KG1 (cell line): ENCODE measurements around the gene C15orf39.

Experiments
- DNase-seq: peaks from one replicate; lab custom pipeline; 2025; lab: John Stamatoyannopoulos, UW

C15orf39 gene

DNA sequence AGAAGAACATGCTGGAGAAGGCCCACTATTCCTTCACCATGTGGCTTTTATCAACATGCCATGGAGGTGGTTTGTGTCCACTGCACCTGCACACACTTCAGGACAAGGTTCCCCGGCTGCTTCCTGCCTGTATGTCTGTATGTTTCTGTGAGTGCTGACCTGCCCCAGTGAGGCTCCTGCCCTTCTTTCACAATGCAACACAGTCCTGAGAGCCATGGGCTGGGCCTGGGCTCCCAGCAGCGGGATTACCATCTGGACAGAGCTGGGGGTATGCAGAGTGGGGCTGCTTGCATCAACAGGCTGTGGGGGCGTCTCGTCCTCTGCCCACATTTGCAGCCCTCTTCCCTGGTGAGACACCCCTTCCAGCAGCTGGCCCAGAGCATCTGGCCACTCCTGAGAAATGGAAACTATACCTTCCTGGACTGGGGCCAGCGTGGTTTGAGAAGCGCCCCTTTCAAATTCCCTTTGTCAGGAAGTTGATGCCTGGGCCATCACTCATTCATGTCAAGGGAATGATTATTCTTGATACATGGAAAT is 29.3 kb upstream of the C15orf39 start:
- DNase-seq: no peak

DNA sequence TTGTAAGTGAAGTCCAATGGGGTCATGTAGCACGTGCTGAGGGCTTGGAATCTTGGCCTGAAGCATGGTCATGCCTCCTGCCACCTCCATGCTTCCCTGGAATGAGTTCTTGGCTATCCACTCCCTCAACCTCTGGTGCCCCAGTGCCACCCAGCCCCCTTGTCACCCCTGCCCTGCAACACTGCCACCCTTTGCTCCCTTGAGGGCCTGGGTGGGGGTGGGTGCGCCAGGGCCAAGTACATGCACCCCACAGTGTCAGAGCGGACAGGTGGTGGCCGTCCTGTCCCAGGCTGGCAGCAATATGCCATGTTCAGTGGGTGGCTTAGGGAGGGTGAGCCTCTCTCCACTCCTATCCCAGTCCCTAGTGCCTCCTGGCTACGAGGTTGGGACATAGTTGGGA is 27.6 kb upstream of the C15orf39 start:
- DNase-seq: no peak

GRCh38 chr15:75174729-75175128 is 27.0 kb upstream of the C15orf39 start:
- DNase-seq: no peak

DNA sequence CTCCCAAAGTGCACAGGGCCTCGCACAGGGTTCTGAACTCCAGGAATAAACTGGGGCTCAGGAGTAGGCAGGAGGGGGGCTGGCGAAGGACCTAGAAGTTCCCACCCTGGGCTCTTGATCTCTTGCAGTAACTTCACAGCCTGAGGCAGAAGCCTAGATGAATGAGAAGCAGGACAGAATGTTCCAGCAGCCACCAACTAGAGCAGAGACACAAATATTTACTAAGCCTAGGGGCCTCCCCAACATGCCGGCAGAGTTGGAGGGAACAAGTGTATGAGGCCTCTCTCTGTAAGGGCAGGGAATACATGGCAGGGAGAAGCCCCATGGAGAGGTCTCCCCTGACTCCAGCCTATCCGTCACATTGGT is 25.3 kb upstream of the C15orf39 start:
- no peak for DNase-seq

DNA sequence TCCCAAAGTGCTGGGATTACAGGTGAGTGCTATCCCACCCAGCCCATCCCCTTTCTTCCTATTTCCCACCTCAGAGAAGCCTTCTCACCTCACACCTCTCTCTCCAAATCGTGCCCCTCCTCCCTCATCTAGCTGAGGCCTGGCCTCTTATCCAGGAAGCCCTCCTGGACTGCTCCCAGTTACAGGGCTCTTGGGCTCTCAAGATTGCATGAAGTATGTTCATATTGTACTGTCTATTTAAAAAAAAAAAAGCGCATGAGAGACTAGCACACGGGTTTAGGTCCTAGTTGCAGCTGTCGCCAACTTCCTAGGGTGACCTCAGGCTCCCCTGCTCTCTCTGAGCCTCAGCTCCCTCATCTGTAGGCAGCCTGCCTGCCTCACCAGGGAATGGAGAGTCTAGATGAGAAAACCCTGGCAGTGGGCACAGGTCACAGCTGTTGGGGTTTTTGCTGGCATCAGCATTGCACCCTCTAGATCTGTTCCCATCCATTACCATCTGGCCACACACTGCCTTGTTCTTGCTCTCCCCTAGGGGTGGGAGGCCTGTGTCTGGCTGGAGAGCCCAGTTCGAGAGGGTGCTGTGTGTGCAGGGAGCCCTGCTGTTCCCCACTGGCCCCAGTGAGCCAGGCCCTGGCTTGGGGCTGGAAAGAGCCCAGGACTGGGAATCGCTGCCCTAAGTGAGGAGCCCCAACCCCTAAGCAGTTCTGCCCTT is 24.2 kb upstream of the C15orf39 start:
- DNase-seq: no peak

DNA sequence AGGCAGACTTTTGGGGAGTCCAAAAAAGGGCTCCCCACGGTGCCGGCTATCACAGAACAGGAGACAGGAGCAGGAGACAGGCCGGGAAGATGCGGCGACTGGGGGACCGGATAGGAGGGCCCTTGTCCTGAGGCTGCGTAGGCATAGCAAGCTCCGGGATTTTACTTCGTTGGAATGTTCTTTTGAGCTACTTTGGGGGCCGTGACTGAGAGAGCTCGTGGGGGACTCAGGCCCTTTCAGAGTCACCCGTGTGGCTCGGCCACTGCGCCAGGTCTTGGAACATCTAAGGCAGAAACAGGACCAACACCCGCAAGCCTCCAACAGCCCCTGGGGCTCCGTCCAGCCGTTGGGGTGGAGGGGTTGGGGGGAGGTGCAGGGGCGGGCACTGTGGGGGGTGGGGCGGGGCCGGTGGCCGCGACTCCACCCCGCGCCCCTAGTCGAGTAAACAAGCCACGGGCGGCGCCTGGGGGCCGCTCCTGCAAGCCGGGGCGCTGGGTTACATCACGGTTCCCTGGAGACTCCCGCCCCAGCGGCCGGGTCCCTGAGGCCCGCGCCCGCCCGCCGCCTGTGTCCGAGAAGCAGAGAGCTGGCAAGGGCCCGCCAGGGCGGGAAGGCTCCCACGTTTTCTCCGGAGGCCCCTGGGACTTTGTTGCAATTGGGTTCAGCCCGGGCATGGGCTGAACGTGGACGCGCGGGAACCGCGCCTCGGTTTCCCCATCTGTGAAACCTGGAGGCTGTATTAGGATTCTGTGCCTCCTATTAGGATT is 23.3 kb upstream of the C15orf39 start:
- no peak for DNase-seq

DNA sequence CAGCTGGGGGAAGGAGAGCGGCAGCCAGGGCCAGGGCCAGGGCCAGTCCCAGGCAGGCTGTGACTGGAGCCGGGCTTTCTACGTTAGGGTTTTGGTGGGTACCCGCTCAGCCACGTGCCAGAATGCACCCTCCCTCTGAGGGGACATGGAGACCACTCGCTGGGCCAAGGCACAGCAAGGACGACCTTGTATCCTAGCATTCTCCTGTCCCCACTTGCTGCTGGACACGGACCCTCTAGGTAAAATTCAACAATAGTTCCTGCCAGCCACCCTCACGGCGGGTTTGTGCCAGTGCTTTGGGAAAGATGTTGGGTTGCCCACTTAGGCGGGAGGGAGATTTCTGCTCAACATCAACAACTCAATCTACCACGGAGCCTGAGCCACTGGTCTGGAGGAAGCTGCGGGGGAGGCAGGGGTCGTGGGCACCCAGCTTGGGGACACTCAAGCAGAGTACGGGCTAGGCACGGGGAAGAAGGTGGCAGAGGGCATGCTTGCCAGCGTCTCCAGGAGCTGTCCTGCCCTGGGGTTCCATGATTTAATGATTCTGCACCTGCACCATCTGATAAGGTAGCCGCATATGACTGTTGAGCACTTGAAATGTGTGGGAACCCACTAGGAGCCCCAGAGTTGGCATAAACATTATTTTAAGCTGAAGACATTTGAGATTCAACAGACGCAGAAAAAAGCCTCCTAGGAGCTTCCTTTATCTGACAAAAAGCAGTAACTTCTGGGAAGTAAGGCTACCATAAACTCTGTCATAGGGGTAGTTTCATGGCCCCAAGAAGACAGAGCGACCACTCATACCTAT is 22.5 kb upstream of the C15orf39 start:
- DNase-seq: no peak

GRCh38 chr15:75179746-75180140 is 21.9 kb upstream of the C15orf39 start:
- DNase-seq: no peak

- no peak for DNase-seq
Measured at GRCh38 chr15:75181780-75182179, 19.9 kb upstream of the C15orf39 start.

DNA sequence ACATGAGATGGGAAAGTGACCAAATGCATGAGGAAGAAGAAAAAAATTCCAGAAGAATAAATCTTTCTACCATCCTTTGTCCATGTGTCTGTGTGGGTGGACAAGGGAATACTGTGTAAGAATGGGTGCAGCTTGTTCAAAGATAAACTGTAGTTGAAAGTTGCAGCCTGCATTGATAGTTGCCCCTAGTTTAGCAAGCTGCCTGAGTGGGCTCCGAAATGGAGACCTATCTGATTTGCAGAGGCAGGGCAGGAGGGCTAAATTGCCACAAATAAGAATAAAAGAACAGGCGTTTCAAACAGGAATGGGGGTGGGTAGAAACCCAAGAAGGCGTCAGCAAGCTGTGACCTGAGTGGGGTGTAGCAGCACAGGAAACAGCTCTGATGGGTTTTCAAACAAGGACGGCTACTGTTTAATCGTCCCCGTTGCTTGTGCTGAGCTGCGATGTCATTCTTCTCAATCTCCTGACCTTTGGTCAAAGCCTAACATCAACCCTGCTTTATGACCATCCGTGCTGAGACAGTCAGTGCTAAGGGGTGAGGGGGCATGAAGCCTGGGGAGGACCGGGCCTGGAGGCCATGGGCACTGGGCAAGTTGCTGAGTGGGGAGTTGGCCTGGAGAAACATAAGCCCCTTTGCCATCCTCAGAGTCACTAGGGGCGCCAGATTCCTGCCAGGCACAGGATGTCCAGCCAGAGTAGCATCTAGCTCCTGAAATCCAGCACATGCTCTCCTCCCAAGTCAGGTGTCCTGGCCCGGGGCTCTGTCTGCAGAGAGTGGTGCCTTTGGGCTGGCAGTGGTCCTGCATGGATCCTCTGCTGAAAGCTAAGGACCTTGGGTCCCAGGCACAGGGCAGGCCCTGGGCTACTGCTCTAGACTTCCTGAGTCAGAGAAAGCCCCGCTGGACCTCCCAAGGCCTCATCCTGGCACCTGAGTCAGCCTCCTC is 19.2 kb upstream of the C15orf39 start:
- no peak for DNase-seq

DNA sequence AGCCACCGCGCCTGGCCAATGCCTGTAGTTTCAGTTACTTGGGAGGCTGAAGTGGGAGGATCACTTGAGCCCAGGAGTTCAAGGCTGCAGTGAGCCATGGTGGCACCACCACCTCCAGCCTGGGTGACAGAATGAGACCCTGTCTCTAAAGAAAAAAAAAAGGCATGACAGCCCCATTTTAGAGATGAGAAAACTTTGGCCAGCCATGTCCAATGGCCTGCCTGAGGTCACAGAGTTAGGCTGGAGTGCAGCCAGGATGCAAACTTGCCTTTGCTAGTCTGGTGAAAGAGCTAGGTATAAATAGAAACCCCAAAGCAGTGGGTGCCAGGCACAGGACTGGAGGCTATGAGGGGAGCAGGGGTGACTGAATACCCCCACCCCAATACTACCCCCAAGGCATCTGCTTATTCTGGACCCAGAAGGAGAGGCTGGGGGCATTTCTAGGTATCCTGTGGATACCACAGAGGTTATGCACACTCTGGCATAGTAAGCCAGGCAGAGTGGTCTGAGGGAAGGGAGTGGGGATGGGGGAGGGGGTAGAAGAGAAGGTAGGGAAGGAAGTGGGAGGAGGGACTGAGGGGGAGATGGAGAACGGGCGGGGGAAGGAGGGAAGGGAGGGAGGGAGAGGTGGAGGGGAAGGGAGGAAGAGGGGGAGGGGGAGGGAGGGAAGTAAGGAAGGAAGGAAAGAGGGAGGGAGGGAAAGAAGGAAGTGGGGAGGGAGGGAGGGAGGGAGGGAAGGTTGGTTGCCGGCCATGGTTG is 16.2 kb upstream of the C15orf39 start:
- no peak for DNase-seq

- DNase-seq: no peak
Measured at GRCh38 chr15:75186044-75186443, 15.6 kb upstream of the C15orf39 start.

GRCh38 chr15:75188499-75188898 is 13.2 kb upstream of the C15orf39 start:
- DNase-seq: no peak

DNA sequence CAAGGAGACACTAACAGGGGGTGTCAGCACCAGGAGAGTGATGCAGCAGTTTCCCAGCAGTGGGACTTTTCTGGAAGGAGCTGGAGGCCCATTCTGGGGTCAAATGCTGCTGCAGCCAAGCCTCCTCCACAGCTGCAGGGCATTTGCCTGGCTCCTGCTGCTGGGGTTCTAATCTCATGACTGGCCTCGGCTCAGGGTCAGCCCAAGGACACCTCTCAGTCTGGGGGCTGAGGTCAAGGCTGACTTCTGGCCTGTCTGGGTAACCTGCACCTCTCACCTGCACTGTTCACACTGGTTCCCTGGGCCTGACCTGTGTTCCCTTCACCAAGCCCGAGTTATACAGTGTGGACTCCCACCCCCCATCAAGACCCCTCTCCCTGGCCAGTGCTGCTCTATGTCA is 10.4 kb upstream of the C15orf39 start:
- DNase-seq: no peak

DNA sequence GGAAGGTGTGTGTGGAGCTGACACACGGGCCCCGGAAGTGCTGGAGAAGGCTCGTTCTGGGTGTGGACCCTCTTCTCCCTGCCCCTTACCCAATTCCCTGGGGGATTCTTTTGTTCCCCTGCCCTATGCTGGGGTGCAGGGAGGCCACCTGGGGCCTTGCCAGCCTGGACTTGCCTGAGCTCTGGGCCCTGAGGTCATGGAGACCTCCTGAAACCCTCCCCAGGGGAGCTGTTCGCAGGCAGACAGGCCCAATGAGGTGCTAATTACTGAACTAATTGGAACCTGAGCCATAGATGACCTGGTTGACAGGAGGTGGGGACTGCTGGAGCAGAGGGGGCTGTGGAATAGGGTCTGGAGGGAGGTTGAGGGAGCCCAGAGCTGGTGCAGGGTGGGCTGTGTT is 9.4 kb upstream of the C15orf39 start:
- DNase-seq: no peak

- no peak for DNase-seq
Measured at GRCh38 chr15:75193272-75193671, 8.4 kb upstream of the C15orf39 start.

GRCh38 chr15:75193976-75194375 is 7.7 kb upstream of the C15orf39 start:
- DNase-seq: no peak

GRCh38 chr15:75194397-75194796 is 7.3 kb upstream of the C15orf39 start:
- no peak for DNase-seq

DNA sequence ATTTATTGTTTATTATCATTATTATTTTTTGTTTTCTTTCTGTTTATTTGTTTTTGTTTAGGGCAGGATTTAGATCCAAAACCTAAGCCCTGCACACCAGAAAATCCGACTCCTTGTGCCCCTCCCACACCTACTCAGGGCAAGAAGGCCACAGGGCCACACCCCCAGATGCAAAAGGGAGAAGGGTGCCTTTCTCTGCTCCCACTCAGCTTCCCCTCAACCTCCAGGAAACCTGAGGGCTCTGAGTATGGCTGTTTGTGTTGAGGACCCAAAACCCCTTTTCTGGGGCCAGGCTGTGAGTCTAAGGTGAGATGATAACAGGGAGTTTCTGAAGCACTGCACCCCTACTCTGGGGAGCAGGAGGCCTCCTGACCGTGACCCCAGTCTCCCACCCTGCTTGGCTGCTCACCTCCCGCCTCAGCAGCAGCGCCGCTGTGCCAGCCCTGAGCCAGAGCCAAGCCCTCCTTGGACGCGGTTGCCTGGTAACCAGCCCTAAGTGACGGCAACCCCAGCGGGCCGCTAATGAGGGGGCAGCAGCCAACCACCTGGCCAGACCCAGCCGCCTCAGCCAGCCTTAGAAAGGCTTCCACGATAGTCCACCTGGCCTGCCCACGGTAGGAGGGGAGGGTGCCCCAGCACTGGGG is 6.4 kb upstream of the C15orf39 start:
- no peak for DNase-seq

DNA sequence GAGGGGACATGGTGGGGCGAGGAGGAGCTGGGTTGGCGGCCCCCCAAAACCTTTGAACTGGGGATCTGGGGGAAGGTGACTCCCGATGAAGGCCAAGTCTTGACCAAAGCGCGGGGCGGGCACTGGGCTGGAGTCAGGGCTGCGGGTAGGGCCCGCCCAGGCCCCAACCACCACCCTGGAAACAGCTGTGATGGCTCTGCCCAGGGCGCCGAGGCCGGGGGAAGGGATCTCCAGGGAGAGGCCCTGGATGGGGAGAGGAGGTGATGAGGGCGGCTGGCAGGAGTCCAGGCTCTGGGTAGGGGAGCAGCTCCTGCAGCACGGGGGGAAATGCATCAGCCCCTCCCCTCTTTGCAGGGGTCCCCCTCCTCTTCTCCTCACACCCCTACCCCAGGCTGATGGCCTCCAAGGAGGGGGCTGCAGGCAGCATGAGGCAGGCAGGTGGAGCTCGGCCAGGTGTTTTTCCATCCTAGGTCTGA is 5.9 kb upstream of the C15orf39 start:
- no peak for DNase-seq
